Esophagus squamous epithelium (tissue), 4 donors: ENCODE data around the gene CSAD.

ENCODE experiments used
- CTCF ChIP-seq, 6 experiments: fragments of 450-650 bp in 4 of 6; fragments of 200-600 bp in 2 of 6; sonication (generic) in 2 of 6; IDR thresholded peaks; one replicate each; pipeline ENCODE4 v1.5.1; 2016 to 2019; ENCODE audit warnings: antibody characterized with exemption in 6 of 6, mild to moderate bottlenecking in 4 of 6, moderate library complexity in 4 of 6
- POLR2A ChIP-seq, 4 donors: fragments of 450-650 bp; IDR thresholded peaks; one replicate each; pipeline ENCODE4 v1.6.1; 2017; ENCODE audit warnings: antibody characterized with exemption in 4 of 4, mild to moderate bottlenecking in 4 of 4, moderate library complexity in 3 of 4

GRCh38 chr12:53191885-53192530 lies 11.3 kb upstream of the CSAD start:
- TF ChIP-seq POLR2A (IDR thresholded peaks at IDR 0.05) (no peak), CTCF (IDR thresholded peaks at IDR 0.05) (no peak)
